Activated naive CD8-positive, alpha-beta T cell (primary cell): ENCODE measurements around the gene RBCK1.
"Not testable (repeated sequence)": the region's sequence is repeated elsewhere in the genome, so short reads cannot be mapped to it uniquely, and the experiment has no call there.

Source experiments
- H3K27ac Mint-ChIP-seq: one replicate; pipeline ENCODE4 v1.8.0; 2021; ENCODE audit warnings: mixed read lengths
- H3K27me3 Mint-ChIP-seq: one replicate; pipeline ENCODE4 v1.8.0; 2021; ENCODE audit warnings: mixed read lengths
- H3K36me3 Mint-ChIP-seq: one replicate; pipeline ENCODE4 v1.8.0; 2021; ENCODE audit warnings: mixed read lengths
- H3K4me1 Mint-ChIP-seq: one replicate; pipeline ENCODE4 v1.8.0; 2021; ENCODE audit warnings: low read depth, mixed read lengths
- H3K4me3 Mint-ChIP-seq: one replicate; pipeline ENCODE4 v1.8.0; 2021; ENCODE audit warnings: mild to moderate bottlenecking, mixed read lengths
- H3K9me3 Mint-ChIP-seq: one replicate; pipeline ENCODE4 v1.8.0; 2021; ENCODE audit warnings: low read depth, mixed read lengths

RBCK1 gene

GRCh38 chr20:444117-444516 lies 36.0 kb downstream of the RBCK1 start:
- H3K27me3 Mint-ChIP-seq = no peaks in the 10 kb centered on the region

DNA sequence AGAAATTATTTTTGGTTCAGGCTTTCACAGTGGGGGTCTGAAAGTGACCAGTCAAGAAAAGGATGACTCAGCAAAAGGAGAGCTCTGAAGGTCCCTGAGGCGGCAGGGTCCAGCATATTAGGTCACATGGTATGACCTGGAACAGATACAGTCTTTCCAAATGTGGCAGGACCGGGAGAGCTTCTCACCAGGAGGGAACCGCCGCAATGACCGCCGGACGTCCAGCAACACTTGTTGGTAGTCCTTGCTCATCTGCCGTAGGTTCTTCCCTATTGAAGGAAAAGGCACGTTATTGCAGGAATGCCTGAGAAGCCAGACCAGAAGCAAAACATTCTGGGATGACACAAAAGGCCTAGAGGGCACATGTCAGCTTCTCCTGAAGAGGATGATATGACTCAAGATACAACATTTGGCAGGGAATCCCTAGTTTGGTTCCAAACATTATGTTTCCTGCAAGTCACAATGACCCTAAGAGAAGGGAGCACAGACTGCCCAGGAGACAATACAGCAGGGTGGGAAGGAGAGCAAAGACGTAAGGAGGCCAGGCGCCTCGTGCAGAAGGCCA lies 36.8 kb downstream of the RBCK1 start:
- no peaks in the 10 kb centered on the region for H3K27me3 Mint-ChIP-seq
- H3K27ac Mint-ChIP-seq = no peak overlapping the region
- peaks cover 26% of the 10 kb centered on the region for H3K36me3 Mint-ChIP-seq

More at GRCh38 chr20:444117-444516, 36.0 kb downstream of the RBCK1 start:
- Mint-ChIP-seq H3K36me3 (peaks cover 23% of the 10 kb centered on the region), H3K4me3 (no peak overlapping the region), H3K9me3 (no peaks in the 10 kb centered on the region), H3K4me1 (peaks cover 17% of the 10 kb centered on the region), H3K27ac (no peak overlapping the region)

GRCh38 chr20:445514-446336 lies 37.6 kb downstream of the RBCK1 start:
- Mint-ChIP-seq H3K36me3 (peaks cover 19% of the 10 kb centered on the region), H3K27me3 (no peaks in the 10 kb centered on the region), H3K4me3 (no peak overlapping the region), H3K27ac (no peak overlapping the region), H3K4me1 (peaks cover 12% of the 10 kb centered on the region), H3K9me3 (no peaks in the 10 kb centered on the region)

More for the DNA sequence above, 36.8 kb downstream of the RBCK1 start:
- no peak overlapping the region for H3K4me3 Mint-ChIP-seq
- peaks cover 14% of the 10 kb centered on the region for H3K4me1 Mint-ChIP-seq
- no peaks in the 10 kb centered on the region for H3K9me3 Mint-ChIP-seq

DNA sequence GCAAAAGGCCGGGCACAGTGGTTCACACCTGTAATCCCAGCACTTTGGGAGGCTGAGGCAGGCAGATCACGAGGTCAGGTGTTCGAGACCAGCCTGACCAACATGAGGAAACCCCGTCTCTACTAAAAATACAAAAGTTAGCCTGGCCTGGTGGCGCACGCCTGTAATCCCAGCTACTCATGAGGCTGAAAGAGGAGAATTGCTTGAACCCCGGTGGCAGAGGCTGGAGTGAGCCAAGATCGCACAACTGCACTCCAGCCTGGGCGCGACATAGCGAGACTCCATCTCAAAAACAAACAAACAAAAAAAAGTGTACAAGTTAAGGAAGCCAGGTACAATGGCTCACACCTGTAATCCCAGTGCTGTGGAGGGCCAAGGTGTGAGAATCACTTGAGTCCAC lies 43.9 kb downstream of the RBCK1 start:
- H3K4me3 Mint-ChIP-seq, H3K27me3 Mint-ChIP-seq, H3K9me3 Mint-ChIP-seq, H3K36me3 Mint-ChIP-seq, H3K27ac Mint-ChIP-seq: not testable (repeated sequence)
- H3K4me1 Mint-ChIP-seq = peaks cover 20% of the 10 kb centered on the region

- H3K9me3 Mint-ChIP-seq = no peaks in the 10 kb centered on the region
- no peak overlapping the region for H3K27ac Mint-ChIP-seq
- no peaks in the 10 kb centered on the region for H3K27me3 Mint-ChIP-seq
- no peak overlapping the region for H3K4me3 Mint-ChIP-seq
- H3K4me1 Mint-ChIP-seq = peaks cover 34% of the 10 kb centered on the region
- no peaks in the 10 kb centered on the region for H3K36me3 Mint-ChIP-seq
Observed at GRCh38 chr20:454951-455350, 46.9 kb downstream of the RBCK1 start.

DNA sequence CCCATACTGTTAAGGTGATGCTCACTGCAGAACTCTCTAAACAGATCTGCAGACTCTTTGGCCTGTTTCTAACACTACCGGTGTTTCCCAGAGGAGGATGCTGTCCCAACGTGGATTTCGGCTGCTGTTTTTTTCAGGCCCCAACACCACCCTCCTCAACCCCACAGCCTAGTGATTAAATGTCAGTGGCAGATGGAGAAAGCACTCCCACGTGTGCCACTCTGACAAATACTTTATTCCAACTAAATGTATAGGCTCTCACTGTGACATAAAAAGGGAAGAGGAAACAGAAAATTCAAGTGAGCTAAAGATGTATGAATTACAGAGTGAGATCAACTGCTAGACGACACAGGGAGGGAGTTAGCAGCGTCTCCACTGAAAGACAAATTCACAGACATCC lies 50.7 kb downstream of the RBCK1 start:
- Mint-ChIP-seq H3K4me1 (peaks cover 50% of the 10 kb centered on the region), H3K9me3 (no peaks in the 10 kb centered on the region), H3K4me3 (peak overlapping the region; percentile 38), H3K27ac (no peak overlapping the region), H3K27me3 (no peaks in the 10 kb centered on the region), H3K36me3 (no peaks in the 10 kb centered on the region)

DNA sequence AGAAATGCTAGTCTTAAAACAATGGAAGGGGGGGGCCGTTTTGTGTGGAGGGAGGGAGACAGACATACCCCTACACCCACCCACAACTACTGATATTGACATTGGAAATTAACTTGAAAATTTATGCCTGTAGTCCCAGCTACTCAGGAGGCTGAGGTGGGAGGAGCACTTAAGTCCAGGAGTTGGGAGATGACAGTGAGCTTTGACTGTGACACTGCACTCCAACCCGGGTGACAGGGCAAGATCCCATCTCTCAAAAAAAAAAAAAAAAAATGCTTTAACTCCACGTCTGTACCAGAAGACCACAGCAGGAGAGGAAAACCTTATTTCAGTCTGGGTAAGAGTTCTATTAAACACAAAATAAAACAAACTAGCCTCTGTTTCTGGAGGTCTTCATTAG lies 52.1 kb downstream of the RBCK1 start:
- no peaks in the 10 kb centered on the region for H3K36me3 Mint-ChIP-seq
- peak overlapping the region; percentile 19 for H3K27ac Mint-ChIP-seq
- H3K4me1 Mint-ChIP-seq = peaks cover 52% of the 10 kb centered on the region
- H3K4me3 Mint-ChIP-seq = peak overlapping the region; percentile 97
- H3K9me3 Mint-ChIP-seq = no peaks in the 10 kb centered on the region
- no peaks in the 10 kb centered on the region for H3K27me3 Mint-ChIP-seq

- Mint-ChIP-seq H3K4me1 (peaks cover 52% of the 10 kb centered on the region), H3K27me3 (no peaks in the 10 kb centered on the region), H3K36me3 (no peaks in the 10 kb centered on the region), H3K27ac (peak overlapping the region; percentile 19), H3K4me3 (peak overlapping the region; percentile 97), H3K9me3 (no peaks in the 10 kb centered on the region)
Observed at GRCh38 chr20:460707-461106, 52.6 kb downstream of the RBCK1 start.

DNA sequence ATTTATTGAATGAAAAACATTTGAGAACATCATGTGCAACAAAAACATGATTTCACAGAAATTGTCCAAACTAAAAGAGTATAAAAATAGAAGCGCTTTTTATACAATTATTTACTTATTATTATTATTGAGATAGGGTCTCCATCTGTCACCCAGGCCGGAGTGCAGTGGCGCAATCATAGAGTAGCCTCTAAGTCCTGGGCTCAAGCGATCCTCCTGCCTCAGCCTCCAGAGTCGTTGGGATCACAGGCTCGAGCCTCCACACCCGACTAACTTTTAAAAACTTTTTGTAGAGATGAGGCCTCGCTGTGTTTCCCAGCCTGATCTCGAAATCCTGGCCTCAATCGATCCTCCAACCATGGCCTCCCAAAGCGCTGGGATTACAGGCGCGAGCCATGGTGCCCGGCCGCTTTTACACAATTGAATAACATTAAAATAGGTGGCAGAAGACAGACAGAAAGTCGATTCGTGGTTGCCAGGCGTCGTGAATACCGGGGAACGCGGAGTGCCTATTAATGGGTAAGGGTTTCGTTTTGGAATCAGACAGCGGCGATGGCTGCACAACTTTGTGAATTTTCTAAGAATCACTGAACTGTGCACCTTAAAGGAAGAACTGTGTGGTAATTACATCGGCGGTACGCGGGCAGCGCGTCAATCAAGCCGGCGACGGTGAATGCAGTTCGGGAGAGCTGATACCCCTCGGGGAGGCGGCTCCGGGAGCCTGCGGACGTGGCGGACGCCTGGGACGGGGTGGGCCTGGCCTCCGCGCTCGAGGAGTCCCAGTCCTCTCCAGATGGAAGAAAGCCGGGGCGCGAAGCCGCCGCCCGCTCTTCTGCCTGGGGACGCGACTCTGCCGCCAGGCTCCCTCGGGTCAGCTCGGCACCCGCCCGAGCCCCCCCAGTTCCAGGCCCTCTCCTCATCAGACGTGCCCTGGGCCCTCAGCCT lies 53.4 kb downstream of the RBCK1 start:
- H3K4me1 Mint-ChIP-seq = peaks cover 47% of the 10 kb centered on the region

GRCh38 chr20:462199-462991 lies 54.3 kb downstream of the RBCK1 start, which contains the start of gene TBC1D20:
Gene TBC1D20 (minus strand): TSS chr20:462533. CDS start chr20:462405, 128 bp downstream.
- Mint-ChIP-seq H3K4me1 (peaks cover 45% of the 10 kb centered on the region), H3K9me3 (no peaks in the 10 kb centered on the region), H3K27me3 (peaks cover 2% of the 10 kb centered on the region), H3K27ac (peak within 1 kb of the TSS; percentile 94), H3K36me3 (no peaks in the 10 kb centered on the region), H3K4me3 (peak within 1 kb of the TSS; percentile 97)

More for the DNA sequence above, 53.4 kb downstream of the RBCK1 start:
- Mint-ChIP-seq H3K36me3 (no peaks in the 10 kb centered on the region), H3K27ac (peak overlapping the region; percentile 94), H3K27me3 (no peaks in the 10 kb centered on the region), H3K9me3 (no peaks in the 10 kb centered on the region), H3K4me3 (peak overlapping the region; percentile 97)

DNA sequence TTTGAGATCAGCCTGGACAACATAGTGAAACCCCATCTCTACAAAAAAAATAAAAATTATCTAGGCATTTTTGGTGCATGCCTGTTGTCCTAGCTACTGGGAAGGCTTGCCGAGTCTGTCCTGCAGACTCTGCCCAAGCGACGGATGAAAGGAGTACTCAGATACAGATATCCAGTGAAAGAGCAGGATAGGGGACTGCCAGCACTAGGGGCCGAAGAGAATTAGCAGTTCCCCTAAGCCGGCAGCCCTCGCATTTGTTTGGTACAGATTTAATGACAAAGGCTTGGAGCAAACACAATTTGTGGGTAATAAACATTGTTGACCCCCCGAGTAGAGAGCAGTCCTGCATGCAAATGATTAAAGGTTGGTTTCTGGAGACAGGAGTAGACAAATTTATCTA lies 59.7 kb downstream of the RBCK1 start:
- H3K4me1 Mint-ChIP-seq = peaks cover 8% of the 10 kb centered on the region

GRCh38 chr20:469746-470490 lies 61.8 kb downstream of the RBCK1 start:
- Mint-ChIP-seq H3K27me3 (peaks cover 4% of the 10 kb centered on the region), H3K36me3 (peaks cover 7% of the 10 kb centered on the region), H3K4me1 (no peaks in the 10 kb centered on the region)

More for the DNA sequence above, 59.7 kb downstream of the RBCK1 start:
- Mint-ChIP-seq H3K9me3 (no peaks in the 10 kb centered on the region), H3K27me3 (peaks cover 4% of the 10 kb centered on the region), H3K36me3 (peaks cover 4% of the 10 kb centered on the region), H3K27ac (no peak overlapping the region), H3K4me3 (no peak overlapping the region)

GRCh38 chr20:472137-472846 lies 64.2 kb downstream of the RBCK1 start:
- H3K4me3 Mint-ChIP-seq = no peak overlapping the region
- no peak overlapping the region for H3K27ac Mint-ChIP-seq

More at GRCh38 chr20:469746-470490, 61.8 kb downstream of the RBCK1 start:
- Mint-ChIP-seq H3K4me3 (no peak overlapping the region), H3K27ac (no peak overlapping the region), H3K9me3 (no peaks in the 10 kb centered on the region)

More at GRCh38 chr20:472137-472846, 64.2 kb downstream of the RBCK1 start:
- Mint-ChIP-seq H3K36me3 (peaks cover 7% of the 10 kb centered on the region), H3K9me3 (no peaks in the 10 kb centered on the region), H3K4me1 (no peaks in the 10 kb centered on the region), H3K27me3 (peaks cover 3% of the 10 kb centered on the region)
